Upper lobe of right lung (tissue), 1 donor: Measurements from ENCODE around the gene TMEM237. TPM values are rescaled to one million over a fixed set of nuclear protein-coding genes. Genes with fewer than 3 reads are reported as not detected.
A peak's percentile ranks its signal among the peaks of the same experiment; 100 is the strongest.

Experiments used
- ATAC-seq: fragments of 200-7000 bp; cut with Tn5 transposase; one replicate; pipeline ENCODE4 v1.9.1; 2020; ENCODE audit warnings: mild to moderate bottlenecking, moderate library complexity
- DNase-seq: peaks from one replicate; pipeline ENCODE4 v3.0.0-alpha.2; 2020
- H3K27ac ChIP-seq: fragments of 200-600 bp; one replicate; pipeline ENCODE4 v1.8.0; 2022
- H3K27me3 ChIP-seq: fragments of 200-600 bp; one replicate; pipeline ENCODE4 v1.8.0; 2022; ENCODE audit warnings: mild to moderate bottlenecking
- H3K36me3 ChIP-seq: fragments of 200-600 bp; one replicate; pipeline ENCODE4 v1.8.0; 2022
- H3K4me1 ChIP-seq: fragments of 200-600 bp; one replicate; pipeline ENCODE4 v1.8.0; 2022
- H3K4me3 ChIP-seq: fragments of 200-600 bp; one replicate; pipeline ENCODE4 v1.8.0; 2022; ENCODE audit warnings: mild to moderate bottlenecking
- H3K9me3 ChIP-seq: fragments of 200-600 bp; one replicate; pipeline ENCODE4 v1.8.0; 2022
- intact Hi-C: fragments of 100-400 bp; cut with DNase I; formaldehyde crosslinking; loops from one replicate; pipeline ENCODE4 v1.11.0; 2022
- total RNA-seq: library from RNA; stranded (reverse); fragmentation: NEBNext Ultra II Directional; extraction: Animal tissue kit (Norgen Biotek cat#: 25700); gene quantifications from one replicate; pipeline ENCODE4 v1.2.1, GENCODE V29; 2021
- TF ChIP-seq, protein P1 (sequence below): fragments of 200-600 bp; IDR thresholded peaks from one replicate; pipeline ENCODE4 v1.8.0; 2022; ENCODE audit warnings: antibody characterized with exemption
- donor health status: DM: no; HTN: yes; CAD: no; lungs with severe emphysema.

TMEM237 gene
- total RNA-seq, 1 donor from 2014 or later: 13.7 TPM

DNA sequence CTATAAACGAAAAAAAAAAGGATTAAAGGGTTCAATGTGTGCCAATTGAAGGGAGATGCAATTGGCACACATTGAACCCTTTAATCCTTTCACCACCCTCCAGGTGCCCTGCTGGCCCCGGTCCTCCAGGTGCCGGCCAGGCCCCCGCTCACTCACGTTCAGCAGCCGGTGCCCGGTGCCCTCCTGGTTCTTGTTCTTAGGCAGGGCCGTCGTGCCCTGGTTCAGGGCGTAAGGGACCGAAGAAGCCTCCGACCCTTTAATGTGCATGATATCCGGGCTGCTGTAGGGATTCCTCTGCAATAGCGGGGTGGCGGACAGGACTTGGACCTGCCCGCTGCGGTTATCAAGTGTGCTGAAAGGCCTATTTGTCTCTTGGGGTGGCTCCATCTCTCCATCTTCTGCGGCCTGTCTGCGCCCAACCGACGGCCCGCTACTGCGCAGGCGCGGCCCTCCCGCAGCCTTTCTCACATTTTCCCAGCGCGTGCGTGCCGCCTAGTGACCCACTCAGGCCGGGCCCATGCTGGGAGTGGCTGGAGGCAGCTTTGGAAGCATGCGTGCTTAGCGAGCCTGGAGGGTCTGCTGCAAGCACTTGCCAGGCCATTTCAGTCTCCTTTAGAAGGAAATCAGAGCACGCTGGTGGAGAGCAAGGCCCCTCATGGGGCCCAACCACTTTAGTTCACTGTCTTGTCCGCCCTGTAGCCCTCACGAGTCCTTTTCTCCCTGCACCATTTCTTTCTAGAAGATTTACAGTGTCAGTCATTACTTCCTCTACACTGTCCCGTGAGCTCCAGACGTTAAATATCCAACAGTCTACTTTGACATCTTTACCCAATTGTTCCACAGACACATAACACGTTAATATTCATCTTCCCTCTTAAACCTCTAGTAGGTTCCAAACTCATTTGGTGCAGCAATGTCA, 24.3 kb downstream of the TMEM237 start:
- intact Hi-C loops: no loop called here
- H3K36me3 ChIP-seq: no peaks in the 10 kb centered on the region
- peak overlapping the region; percentile 25 for H3K4me3 ChIP-seq
- ATAC-seq: peak; percentile 96
- H3K9me3 ChIP-seq: no peaks in the 10 kb centered on the region
- peaks cover 8% of the 10 kb centered on the region for H3K4me1 ChIP-seq
- no peaks in the 10 kb centered on the region for H3K27me3 ChIP-seq
- H3K27ac ChIP-seq: peak overlapping the region; percentile 24
- DNase-seq: peak; percentile 90
- TF ChIP-seq, protein P1, sequence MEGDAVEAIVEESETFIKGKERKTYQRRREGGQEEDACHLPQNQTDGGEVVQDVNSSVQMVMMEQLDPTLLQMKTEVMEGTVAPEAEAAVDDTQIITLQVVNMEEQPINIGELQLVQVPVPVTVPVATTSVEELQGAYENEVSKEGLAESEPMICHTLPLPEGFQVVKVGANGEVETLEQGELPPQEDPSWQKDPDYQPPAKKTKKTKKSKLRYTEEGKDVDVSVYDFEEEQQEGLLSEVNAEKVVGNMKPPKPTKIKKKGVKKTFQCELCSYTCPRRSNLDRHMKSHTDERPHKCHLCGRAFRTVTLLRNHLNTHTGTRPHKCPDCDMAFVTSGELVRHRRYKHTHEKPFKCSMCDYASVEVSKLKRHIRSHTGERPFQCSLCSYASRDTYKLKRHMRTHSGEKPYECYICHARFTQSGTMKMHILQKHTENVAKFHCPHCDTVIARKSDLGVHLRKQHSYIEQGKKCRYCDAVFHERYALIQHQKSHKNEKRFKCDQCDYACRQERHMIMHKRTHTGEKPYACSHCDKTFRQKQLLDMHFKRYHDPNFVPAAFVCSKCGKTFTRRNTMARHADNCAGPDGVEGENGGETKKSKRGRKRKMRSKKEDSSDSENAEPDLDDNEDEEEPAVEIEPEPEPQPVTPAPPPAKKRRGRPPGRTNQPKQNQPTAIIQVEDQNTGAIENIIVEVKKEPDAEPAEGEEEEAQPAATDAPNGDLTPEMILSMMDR: peak; percentile 45

DNA sequence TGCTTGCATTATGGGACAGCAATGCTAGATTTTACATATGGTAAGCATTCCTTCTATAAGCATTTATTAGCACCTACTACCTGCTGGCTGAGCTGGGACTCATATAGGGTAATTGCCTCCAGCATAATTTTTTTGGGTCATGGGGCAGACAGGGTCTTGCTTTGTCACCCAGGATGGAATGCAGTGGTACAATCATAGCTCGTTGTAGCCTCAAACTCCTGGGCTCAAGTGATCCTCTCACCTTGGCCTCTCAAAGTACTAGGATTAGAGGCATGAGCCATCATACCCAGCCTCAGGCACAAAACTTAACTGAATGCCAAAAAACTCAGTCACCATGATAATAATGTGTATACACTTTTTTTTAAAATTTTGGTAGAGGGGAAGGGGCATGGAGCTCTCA, 35.3 kb downstream of the TMEM237 start:
- ATAC-seq: no peak
- TF ChIP-seq, protein P1: no peak

DNA sequence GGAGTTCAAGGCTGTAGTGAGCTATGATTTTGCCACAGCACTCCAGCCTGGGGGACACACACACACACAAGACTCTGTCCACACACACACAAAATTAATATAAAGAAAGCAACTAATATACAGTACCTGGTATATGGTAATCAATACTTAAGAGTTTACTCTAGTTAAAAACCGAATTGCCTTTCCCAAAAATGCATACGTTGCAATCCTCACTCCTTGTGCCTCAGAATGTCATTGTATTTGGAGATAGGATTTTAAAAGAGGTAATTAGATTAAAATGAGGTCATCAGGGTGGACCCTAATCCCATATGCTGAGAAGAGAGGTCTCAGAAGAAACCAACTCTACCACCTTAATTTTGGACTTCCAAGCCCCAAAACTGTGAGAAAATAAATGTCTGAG, 35.7 kb downstream of the TMEM237 start:
- ATAC-seq (no peak), DNase-seq (no peak)
- Histone ChIP-seq H3K4me1 (no peaks in the 10 kb centered on the region), H3K4me3 (no peak overlapping the region), H3K27me3 (no peaks in the 10 kb centered on the region), H3K27ac (no peak overlapping the region), H3K9me3 (no peaks in the 10 kb centered on the region), H3K36me3 (no peaks in the 10 kb centered on the region)
- TF ChIP-seq, protein P1: no peak
- intact Hi-C loops: no loop called here

More for the DNA sequence above, 35.3 kb downstream of the TMEM237 start:
- intact Hi-C loops: no loop called here
- Histone ChIP-seq H3K27me3 (no peaks in the 10 kb centered on the region), H3K9me3 (no peaks in the 10 kb centered on the region), H3K4me3 (no peak overlapping the region), H3K27ac (no peak overlapping the region), H3K36me3 (no peaks in the 10 kb centered on the region), H3K4me1 (no peaks in the 10 kb centered on the region)
- DNase-seq: no peak

DNA sequence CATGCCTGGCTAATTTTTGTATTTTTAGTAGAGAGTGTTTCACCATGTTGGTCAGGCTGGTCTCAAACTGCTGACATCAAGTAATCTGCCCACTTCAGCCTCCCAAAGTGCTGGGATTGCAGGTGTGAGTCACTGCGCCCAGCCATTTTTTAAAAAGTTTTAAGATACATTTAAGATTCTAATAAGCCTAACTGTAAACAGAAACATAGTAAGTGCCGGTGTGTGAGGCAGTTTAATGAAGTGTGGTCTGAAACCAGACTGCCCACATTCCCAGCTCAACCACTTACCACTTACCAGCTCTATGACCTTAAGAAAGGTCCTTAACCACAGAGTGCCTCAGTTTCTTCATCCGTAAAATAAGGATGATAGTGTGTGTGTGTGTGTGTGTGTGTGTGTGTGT, 42.4 kb downstream of the TMEM237 start:
- ATAC-seq: peak; percentile 77
- Histone ChIP-seq H3K27me3 (no peaks in the 10 kb centered on the region), H3K36me3 (no peaks in the 10 kb centered on the region), H3K4me3 (no peak overlapping the region), H3K4me1 (no peaks in the 10 kb centered on the region), H3K9me3 (no peaks in the 10 kb centered on the region), H3K27ac (no peak overlapping the region)
- no peak for DNase-seq
- TF ChIP-seq, protein P1: no peak
- intact Hi-C loops: no loop called here

DNA sequence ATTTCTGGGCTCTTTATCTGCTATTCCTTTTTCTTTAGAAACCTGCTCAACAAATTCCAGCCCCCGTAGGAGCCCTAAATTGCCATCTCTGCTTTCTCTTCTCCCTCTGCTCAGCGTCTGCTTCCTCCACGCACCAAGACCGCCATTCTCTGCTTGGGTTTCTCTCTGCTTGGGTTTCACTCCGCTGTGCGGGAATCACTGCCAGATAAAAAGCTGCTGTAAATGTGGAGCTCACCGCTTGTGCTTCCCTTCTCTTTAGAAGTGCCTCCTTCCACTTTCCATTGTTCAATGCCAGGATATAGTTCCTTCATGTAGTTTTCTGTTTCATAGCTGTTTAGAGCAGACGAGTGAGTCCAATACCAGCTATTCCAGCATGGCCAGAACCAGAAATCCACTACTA, 45.9 kb downstream of the TMEM237 start:
- H3K9me3 ChIP-seq: no peaks in the 10 kb centered on the region
- no peak for DNase-seq
- H3K36me3 ChIP-seq: no peaks in the 10 kb centered on the region
- intact Hi-C loops: no loop called here
- no peaks in the 10 kb centered on the region for H3K27me3 ChIP-seq
- H3K4me1 ChIP-seq: no peaks in the 10 kb centered on the region
- ATAC-seq: no peak
- no peak overlapping the region for H3K4me3 ChIP-seq
- TF ChIP-seq, protein P1: no peak
- H3K27ac ChIP-seq: no peak overlapping the region
